HEK293 (cell line): Measurements from ENCODE around the gene MME.

Source experiments
- CTCF ChIA-PET: fragments of 350-600 bp; formaldehyde crosslinking; extraction: SDS; loops from one replicate; lab custom pipeline; 2021; ENCODE audit warnings: antibody characterized with exemption; lab: Yijun Ruan, JAX
- POLR2A ChIA-PET: fragments of 300-600 bp; formaldehyde crosslinking; extraction: SDS; loops from one replicate; lab custom pipeline; 2020; ENCODE audit warnings: antibody characterized with exemption, inconsistent platforms; lab: Yijun Ruan, JAX
- H3K27ac ChIP-seq: fragments of 200-500 bp; sonication (Bioruptor generic); 2 replicates; pipeline ENCODE4 v1.5.1; 2014; ENCODE audit warnings: low read depth, low read length, control low read depth, inconsistent platforms; ENCODE audit errors: extremely low read depth
- H3K36me3 ChIP-seq, 2 experiments: fragments of 200-500 bp in 1 of 2; sonication (Bioruptor generic) in 1 of 2; 1 replicate in 1 of 2; 2 replicates in 1 of 2; pipeline ENCODE4 v1.5.1; 2014 to 2017; ENCODE audit warnings: inconsistent platforms in 2 of 2, low read length in 2 of 2; ENCODE audit not compliant: control insufficient read depth in 2 of 2, insufficient read depth in 1 of 2
- H3K4me1 ChIP-seq: fragments of 200-500 bp; sonication (Bioruptor generic); 2 replicates; pipeline ENCODE4 v1.5.1; 2014; ENCODE audit warnings: mild to moderate bottlenecking, low read length, inconsistent platforms; ENCODE audit not compliant: control insufficient read depth, insufficient read depth
- H3K4me3 ChIP-seq: 2 replicates; pipeline ENCODE4 v1.5.1; 2011; ENCODE audit warnings: low read depth, mild to moderate bottlenecking, control low read depth, low read length, moderate library complexity
- H3K9me3 ChIP-seq: fragments of 200-500 bp; sonication (Bioruptor generic); 2 replicates; pipeline ENCODE4 v1.5.1; 2014; ENCODE audit warnings: low read depth, low read length, inconsistent platforms; ENCODE audit not compliant: control insufficient read depth, insufficient read depth
- CTCF ChIP-seq: fragments of 450-650 bp; formaldehyde crosslinking; IDR thresholded peaks from 2 replicates; pipeline ENCODE4 v1.5.1; 2016; ENCODE audit warnings: missing biosample characterization, missing genetic modification characterization
- EGR2 ChIP-seq: fragments of 450-650 bp; formaldehyde crosslinking; IDR thresholded peaks from 2 replicates; pipeline ENCODE4 v1.5.1; 2016; ENCODE audit warnings: low read depth, missing biosample characterization, missing genetic modification characterization
- GFI1B ChIP-seq: fragments of 450-650 bp; formaldehyde crosslinking; IDR thresholded peaks from 2 replicates; pipeline ENCODE4 v1.5.1; 2016; ENCODE audit warnings: missing biosample characterization, missing genetic modification characterization
- ZBTB20 ChIP-seq: fragments of 450-650 bp; formaldehyde crosslinking; IDR thresholded peaks from 2 replicates; pipeline ENCODE4 v1.5.1; 2016; ENCODE audit warnings: missing biosample characterization, missing genetic modification characterization
- ZNF18 ChIP-seq: fragments of 450-650 bp; formaldehyde crosslinking; IDR thresholded peaks from 2 replicates; pipeline ENCODE4 v1.5.1; 2016; ENCODE audit warnings: missing biosample characterization, missing genetic modification characterization
- ZNF19 ChIP-seq: fragments of 450-650 bp; formaldehyde crosslinking; IDR thresholded peaks from 2 replicates; pipeline ENCODE4; 2016; ENCODE audit warnings: missing biosample characterization, missing genetic modification characterization, low read depth
- ZNF24 ChIP-seq: fragments of 450-650 bp; formaldehyde crosslinking; IDR thresholded peaks from 2 replicates; pipeline ENCODE4 v1.5.1; 2016; ENCODE audit warnings: missing biosample characterization, missing genetic modification characterization
- ZNF37A ChIP-seq: fragments of 450-650 bp; IDR thresholded peaks from 2 replicates; pipeline ENCODE4 v1.5.1; 2018; ENCODE audit warnings: missing biosample characterization, missing genetic modification characterization
- ZNF518A ChIP-seq: fragments of 450-650 bp; formaldehyde crosslinking; conservative IDR thresholded peaks from 2 replicates; pipeline ENCODE4 v1.5.1; 2016; ENCODE audit warnings: low read depth, missing biosample characterization, missing genetic modification characterization
- ZNF555 ChIP-seq: fragments of 450-650 bp; formaldehyde crosslinking; conservative IDR thresholded peaks from 2 replicates; pipeline ENCODE4 v1.5.1; 2017; ENCODE audit warnings: missing biosample characterization, mild to moderate bottlenecking, missing genetic modification characterization, inconsistent platforms
- ZNF660 ChIP-seq: fragments of 450-650 bp; IDR thresholded peaks from 2 replicates; pipeline ENCODE4 v1.5.1; 2018; ENCODE audit warnings: missing biosample characterization, mild to moderate bottlenecking, missing genetic modification characterization
- ZNF776 ChIP-seq: fragments of 450-650 bp; formaldehyde crosslinking; IDR thresholded peaks from 2 replicates; pipeline ENCODE4 v1.5.0; 2017; ENCODE audit warnings: missing biosample characterization, missing genetic modification characterization, borderline replicate concordance
- ZSCAN18 ChIP-seq: fragments of 450-650 bp; formaldehyde crosslinking; IDR thresholded peaks from 2 replicates; pipeline ENCODE4 v1.5.1; 2016; ENCODE audit warnings: missing biosample characterization, missing genetic modification characterization
- ZSCAN23 ChIP-seq: fragments of 450-650 bp; formaldehyde crosslinking; IDR thresholded peaks from 2 replicates; pipeline ENCODE4 v1.5.1; 2016; ENCODE audit warnings: missing biosample characterization, missing genetic modification characterization
- TF ChIP-seq, protein P1 (sequence below): fragments of 450-650 bp; formaldehyde crosslinking; IDR thresholded peaks from 2 replicates; pipeline ENCODE4 v1.5.1; 2017; ENCODE audit warnings: missing biosample characterization, mild to moderate bottlenecking, missing genetic modification characterization, moderate library complexity

MME gene

GRCh38 chr3:155080692-155081091 lies 573 bp downstream of the MME start:
- Histone ChIP-seq H3K9me3 (no peaks in the 10 kb centered on the region), H3K4me3 (no peak overlapping the region; the same call in 1 of the 2 replicates), H3K27ac (no peak overlapping the region), H3K4me1 (no peaks in the 10 kb centered on the region), H3K36me3 (no peaks in the 10 kb centered on the region)
- TF ChIP-seq CTCF (tag by site-specific recombination) (no peak), ZNF24 (tag by site-specific recombination) (no peak), ZNF660 (no peak), ZNF18 (tag by site-specific recombination) (no peak), ZNF19 (tag by site-specific recombination) (no peak), ZNF518A (no peak), EGR2 (no peak), ZNF776 (tag by site-specific recombination) (no peak), ZBTB20 (tag by site-specific recombination) (no peak), ZNF37A (tag by site-specific recombination) (no peak), GFI1B (tag by site-specific recombination) (no peak), ZSCAN23 (tag by site-specific recombination) (no peak)
- TF ChIP-seq, protein P1, sequence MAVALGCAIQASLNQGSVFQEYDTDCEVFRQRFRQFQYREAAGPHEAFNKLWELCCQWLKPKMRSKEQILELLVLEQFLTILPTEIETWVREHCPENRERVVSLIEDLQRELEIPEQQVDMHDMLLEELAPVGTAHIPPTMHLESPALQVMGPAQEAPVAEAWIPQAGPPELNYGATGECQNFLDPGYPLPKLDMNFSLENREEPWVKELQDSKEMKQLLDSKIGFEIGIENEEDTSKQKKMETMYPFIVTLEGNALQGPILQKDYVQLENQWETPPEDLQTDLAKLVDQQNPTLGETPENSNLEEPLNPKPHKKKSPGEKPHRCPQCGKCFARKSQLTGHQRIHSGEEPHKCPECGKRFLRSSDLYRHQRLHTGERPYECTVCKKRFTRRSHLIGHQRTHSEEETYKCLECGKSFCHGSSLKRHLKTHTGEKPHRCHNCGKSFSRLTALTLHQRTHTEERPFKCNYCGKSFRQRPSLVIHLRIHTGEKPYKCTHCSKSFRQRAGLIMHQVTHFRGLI (tag by site-specific recombination): no peak
- ChIA-PET POLR2A (no interaction called here), CTCF (interaction anchor here (0.8 kb wide), 1 partner anchor 16 kb away, joined by 3 read pairs; no protein-coding TSS in a partner anchor)

DNA sequence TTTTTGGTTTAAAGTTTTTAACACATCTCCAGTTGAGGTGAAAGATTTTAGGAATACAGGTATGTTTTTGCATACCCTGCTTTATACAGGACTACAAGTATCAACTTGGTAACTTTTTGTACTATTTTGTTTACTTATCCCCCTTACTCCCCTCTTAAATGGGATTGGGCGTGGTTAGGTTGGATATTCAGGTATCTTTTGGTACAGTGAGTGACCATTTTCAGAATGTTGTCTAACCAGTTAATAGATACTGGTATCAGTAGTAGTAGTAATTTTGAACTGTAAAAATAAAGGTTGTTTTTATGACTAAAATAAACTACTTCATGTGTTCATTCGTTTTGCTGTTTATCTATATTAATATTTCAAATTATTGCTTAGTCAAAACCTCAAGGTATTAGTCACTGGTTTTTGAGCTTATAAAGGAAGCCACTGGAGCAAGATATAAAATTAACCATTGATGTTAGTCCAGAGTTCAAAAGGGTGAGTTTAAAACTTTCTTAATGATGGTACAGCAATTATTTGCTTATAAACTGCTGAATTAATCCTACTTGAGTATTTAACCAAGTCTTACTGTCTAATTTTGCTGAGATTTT lies 3.3 kb downstream of the MME start:
- Histone ChIP-seq H3K36me3 (no peaks in the 10 kb centered on the region), H3K4me1 (no peaks in the 10 kb centered on the region), H3K27ac (no peak overlapping the region), H3K9me3 (no peaks in the 10 kb centered on the region), H3K4me3 (no peak overlapping the region)
- CTCF ChIA-PET: no interaction called here
- no peak for TF ChIP-seq ZNF555
- no peak for TF ChIP-seq ZSCAN18 (tag by site-specific recombination)
- TF ChIP-seq, all 188 proteins: peak for 0
- POLR2A ChIA-PET: no interaction called here
